ENCODE data around the gene HDAC4. TPM values are rescaled to one million over a fixed set of nuclear protein-coding genes. Genes with fewer than 3 reads are reported as not detected.

HDAC4 gene
- total and polyA plus RNA-seq, 9 of the 15 experiments (the other 6 are each of a cell fraction or from before 2014, with no cell fraction given), result 0.11 to 20.2 (median 4.0) TPM

- 77% methylated on average over 11 of the region's 18 CpGs for whole genome bisulfite sequencing (ENCODE audit: insufficient coverage, low coverage, missing lambda C conversion rate)
- POLR2A ChIA-PET, result interaction anchor here (0.6 kb wide), 1 partner anchor 192 kb away, joined by 3 read pairs; no protein-coding TSS in a partner anchor
- BruUV-seq (replicated peaks), result no TSS peak
- H3K4me3 ChIP-seq, result no peak overlapping the region
- no peaks in the 10 kb centered on the region for H3K4me1 ChIP-seq (replicated peaks in 1 of 2; ENCODE audit: control insufficient read depth in 2 of 2, insufficient read depth in 2 of 2, low read length in 2 of 2)
- no peak overlapping the region for H3K4me2 ChIP-seq (ENCODE audit: insufficient read depth, low read length)
- no peak for FAIRE-seq
- no peak for DNase-seq (ENCODE audit: extremely low read depth in 1 of 4, low spot score in 3 of 4)
- H3K36me3 ChIP-seq (ENCODE audit: control insufficient read depth, insufficient read depth, low read length), result no peaks in the 10 kb centered on the region
- no peaks in the 10 kb centered on the region for H3K9me3 ChIP-seq (replicated peaks; ENCODE audit: control insufficient read depth, insufficient read depth, low read depth, low read length)
- H2AFZ ChIP-seq (ENCODE audit: low read depth, low read length), result no peak overlapping the region
- H3K27me3 ChIP-seq (ENCODE audit: control insufficient read depth in 2 of 2, insufficient read depth in 2 of 2, low read length in 2 of 2), result no peaks in the 10 kb centered on the region
- no peaks in the 10 kb centered on the region for H3K9me1 ChIP-seq (ENCODE audit: control insufficient read depth, insufficient read depth, low read length)
- no peak overlapping the region for H3K9ac ChIP-seq (ENCODE audit: insufficient read depth in 1 of 2, low read depth in 2 of 2, low read length in 2 of 2)
- no peak for ATAC-seq
- in situ Hi-C loops (cut with MboI), result no loop called here
- no peaks in the 10 kb centered on the region for H4K20me1 ChIP-seq (replicated peaks; ENCODE audit: control insufficient read depth, insufficient read depth, low read length)
- H3K79me2 ChIP-seq (ENCODE audit: control insufficient read depth, insufficient read depth, low read length), result no peaks in the 10 kb centered on the region
- intact Hi-C loops (cut with micrococcal nuclease), result no loop called here
- H3K27ac ChIP-seq (ENCODE audit: extremely low read depth, low read depth, low read length), result no peak overlapping the region
- CTCF ChIA-PET (ENCODE audit: low intra/inter-chr PET ratio), result no interaction called here
- TF ChIP-seq HCFC1 (IDR thresholded peaks at IDR 0.05; ENCODE audit: low read depth, low read length), result no peak
- no peak for TF ChIP-seq POLR2G (IDR thresholded peaks at IDR 0.05; ENCODE audit: low read depth, low read length)
- TF ChIP-seq CSDE1 (IDR thresholded peaks at IDR 0.05), result no peak
- TF ChIP-seq IRF9 (tag; IDR thresholded peaks at IDR 0.05), result no peak
- TF ChIP-seq FIP1L1 (IDR thresholded peaks at IDR 0.05; ENCODE audit: low read depth, low read length, poor library complexity, severe bottlenecking), result no peak
- TF ChIP-seq ZNF740 (CRISPR knock-in tag; IDR thresholded peaks at IDR 0.05), result no peak
- no peak for TF ChIP-seq ZNF740 (tag; IDR thresholded peaks at IDR 0.05)
- TF ChIP-seq CREBBP (IDR thresholded peaks at IDR 0.05; ENCODE audit: low read depth, low read length), result no peak
- TF ChIP-seq DDX20 (tag; IDR thresholded peaks at IDR 0.05; ENCODE audit: low read depth), result no peak
- no peak for TF ChIP-seq COPS2 (conservative IDR thresholded peaks at IDR 0.05)
- TF ChIP-seq ZNF280A (IDR thresholded peaks at IDR 0.05; ENCODE audit: low read depth, partially characterized antibody), result no peak
- TF ChIP-seq MCM5 (IDR thresholded peaks at IDR 0.05; ENCODE audit: low read depth), result no peak
- no peak for TF ChIP-seq SRSF3 (IDR thresholded peaks at IDR 0.05; ENCODE audit: insufficient read depth, low read length)
- no peak for TF ChIP-seq ZNF518B (CRISPR knock-in tag; IDR thresholded peaks at IDR 0.05)
- TF ChIP-seq MYNN (IDR thresholded peaks at IDR 0.05), result no peak
- no peak for TF ChIP-seq MYNN (CRISPR knock-in tag; IDR thresholded peaks at IDR 0.05)
These were observed 326.9 kb downstream of the HDAC4 start for GRCh38 chr2:239073745-239074530.
